Measurements from ENCODE around the gene ELAVL1. TPM values are rescaled to one million over a fixed set of nuclear protein-coding genes. Genes with fewer than 3 reads are reported as not detected.
"Not testable (repeated sequence)": the region's sequence is repeated elsewhere in the genome, so short reads cannot be mapped to it uniquely, and the experiment has no call there.

ELAVL1 gene
- total RNA-seq, 1 donor from 2014 or later: 49.7 TPM

DNA sequence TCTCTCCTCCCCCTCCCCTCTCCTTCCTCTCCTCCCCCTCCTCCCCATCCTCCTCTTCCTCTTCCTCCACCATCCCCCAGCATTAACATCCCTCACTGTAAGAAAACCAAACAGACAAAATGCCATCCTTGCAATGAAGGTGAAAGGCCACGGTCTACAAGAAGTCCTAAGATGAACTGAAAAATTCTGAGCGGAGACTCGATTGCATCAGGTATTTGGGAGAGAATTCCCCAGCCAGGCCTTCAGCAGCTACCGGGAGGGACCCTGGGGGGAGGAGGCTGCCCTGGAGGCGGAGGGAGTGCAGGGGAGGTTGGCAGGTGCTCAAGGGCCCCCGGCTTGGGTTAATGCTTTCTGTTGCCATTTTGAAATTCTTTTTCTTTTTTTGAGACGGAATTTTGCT lies 51.9 kb downstream of the ELAVL1 start:
- intact Hi-C loops (cut with DNase I): loop anchor here (10.0 kb wide), 1 partner anchor 301 kb away; no protein-coding TSS in a partner anchor
- DNase-seq (ENCODE audit: low spot score): no peak
- ATAC-seq: no peak

DNA sequence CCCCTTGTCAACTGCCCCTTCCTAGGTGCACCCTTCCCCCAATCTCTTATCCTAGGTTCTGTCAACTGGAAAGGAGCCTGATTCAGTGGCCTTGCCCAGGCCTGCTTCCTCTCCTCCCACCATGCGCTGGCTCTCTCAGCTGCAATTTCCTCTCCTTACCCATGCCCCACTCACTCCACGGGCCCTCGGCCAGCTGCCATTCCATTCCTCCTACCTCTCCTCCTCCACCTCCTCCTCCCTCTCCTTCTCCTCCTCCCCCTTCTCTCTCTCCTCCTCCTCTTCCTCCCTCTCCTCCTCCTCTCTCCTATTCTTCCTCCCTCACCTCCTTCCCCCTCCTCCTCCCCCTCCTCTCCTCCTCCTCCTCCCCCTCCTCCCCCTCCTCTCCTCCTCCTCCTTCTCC lies 52.4 kb downstream of the ELAVL1 start:
- DNase-seq (ENCODE audit: low spot score) (no peak), ATAC-seq (no peak)
- intact Hi-C loops (cut with DNase I): loop anchor here (10.0 kb wide), 1 partner anchor 302 kb away; no protein-coding TSS in a partner anchor

- ATAC-seq: no peak
- intact Hi-C loops (cut with DNase I): no loop called here
- no peak for DNase-seq (ENCODE audit: low spot score)
Measured at GRCh38 chr19:7947939-7948338, 57.5 kb downstream of the ELAVL1 start.

DNA sequence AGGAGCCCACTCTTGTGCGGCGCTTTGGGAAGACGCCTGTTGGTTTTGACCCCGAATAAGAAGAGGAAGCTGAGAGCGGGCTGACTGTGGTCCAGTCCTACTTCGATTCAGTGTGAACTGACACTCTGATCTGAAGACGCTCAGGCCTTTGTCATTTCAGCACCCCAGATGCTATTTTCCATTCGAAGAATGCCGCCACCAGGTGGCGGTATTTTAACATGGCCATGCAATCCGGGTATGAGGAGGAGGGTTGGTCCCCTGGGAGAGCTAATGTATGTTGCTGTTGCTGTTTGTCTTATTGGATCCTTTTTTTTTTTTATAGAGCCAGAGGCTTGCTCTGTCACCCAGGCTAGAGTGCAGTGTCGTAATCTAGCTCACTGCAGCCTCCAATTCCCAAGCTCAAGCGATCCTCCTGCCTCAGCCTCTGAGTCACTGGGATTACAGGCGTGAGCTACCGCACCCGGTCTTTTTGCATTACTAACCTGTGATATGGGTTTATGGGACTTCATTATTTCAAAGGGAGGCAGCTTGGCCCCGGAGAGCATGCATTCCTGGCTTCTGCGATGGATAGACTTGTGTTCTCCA lies 61.2 kb downstream of the ELAVL1 start:
- ATAC-seq (peak; percentile 75), DNase-seq (ENCODE audit: low spot score) (peak; percentile 92)
- intact Hi-C loops (cut with DNase I): no loop called here

- intact Hi-C loops (cut with DNase I): no loop called here
Measured at GRCh38 chr19:7943444-7944176, 61.8 kb downstream of the ELAVL1 start, which contains the start of gene TIMM44. Gene TIMM44, minus strand, starts transcription at chr19:7943666. Its CDS starts 15 bp downstream, at chr19:7943651.

GRCh38 chr19:7942981-7943443 lies 62.4 kb downstream of the ELAVL1 start:
- intact Hi-C loops (cut with DNase I): no loop called here
- ATAC-seq (no peak), DNase-seq (ENCODE audit: low spot score) (no peak)

More at GRCh38 chr19:7943444-7944176, 61.8 kb downstream of the ELAVL1 start, which contains the start of gene TIMM44:
- ATAC-seq: peak; percentile 99
- DNase-seq (ENCODE audit: low spot score): peak; percentile 99

- DNase-seq (ENCODE audit: low spot score) (no peak), ATAC-seq (no peak)
- intact Hi-C loops (cut with DNase I): no loop called here
Measured at GRCh38 chr19:7941895-7942596, 63.4 kb downstream of the ELAVL1 start.

GRCh38 chr19:7940841-7941240 lies 64.6 kb downstream of the ELAVL1 start:
- no peak for DNase-seq (ENCODE audit: low spot score)
- no peak for ATAC-seq
- intact Hi-C loops (cut with DNase I): no loop called here

DNA sequence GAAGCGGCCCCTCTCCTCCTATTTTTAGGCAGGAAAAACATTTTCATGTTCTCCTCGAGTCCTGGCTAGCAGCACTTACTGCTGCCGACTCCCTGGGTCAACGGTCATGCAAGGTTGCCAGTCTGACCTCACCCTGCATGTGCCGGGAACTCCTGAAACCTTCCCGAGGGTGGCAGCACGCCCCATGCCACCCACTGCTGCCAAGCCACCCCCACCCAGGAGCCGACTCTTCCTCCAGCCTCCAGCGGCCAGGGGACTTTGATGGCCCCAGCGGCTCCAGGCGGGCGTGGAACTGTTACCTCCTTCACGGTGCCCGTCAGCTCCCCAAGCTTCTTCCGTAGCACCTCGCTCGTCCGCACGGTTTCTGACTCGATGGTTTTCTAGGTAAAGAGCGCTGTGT lies 70.7 kb downstream of the ELAVL1 start:
- no peak for DNase-seq (ENCODE audit: low spot score)
- no peak for ATAC-seq
- intact Hi-C loops (cut with DNase I): no loop called here

GRCh38 chr19:7933828-7934725 lies 71.4 kb downstream of the ELAVL1 start:
- intact Hi-C loops (cut with DNase I): no loop called here
- no peak for DNase-seq (ENCODE audit: low spot score)
- no peak for ATAC-seq

DNA sequence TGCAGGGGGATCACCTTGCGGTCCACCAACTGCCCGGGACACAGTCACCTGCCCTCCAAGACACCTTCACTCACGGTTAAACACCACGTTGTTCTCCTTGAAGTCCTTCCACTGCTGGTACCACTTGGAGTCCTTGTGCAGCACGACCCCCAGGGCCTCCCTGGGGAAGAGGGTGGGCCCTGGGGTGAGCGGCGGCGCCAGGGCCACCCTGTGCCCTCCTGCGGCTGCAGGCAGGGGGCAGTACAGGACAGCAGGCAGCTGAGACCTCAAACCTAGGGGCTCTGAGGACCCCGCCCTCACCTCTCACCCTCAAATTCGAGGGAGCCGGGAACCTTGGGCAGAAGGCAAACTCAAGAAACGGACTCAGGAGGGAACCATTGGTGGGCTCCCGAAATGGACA lies 72.0 kb downstream of the ELAVL1 start:
- intact Hi-C loops (cut with DNase I): no loop called here
- DNase-seq (ENCODE audit: low spot score): no peak
- no peak for ATAC-seq

DNA sequence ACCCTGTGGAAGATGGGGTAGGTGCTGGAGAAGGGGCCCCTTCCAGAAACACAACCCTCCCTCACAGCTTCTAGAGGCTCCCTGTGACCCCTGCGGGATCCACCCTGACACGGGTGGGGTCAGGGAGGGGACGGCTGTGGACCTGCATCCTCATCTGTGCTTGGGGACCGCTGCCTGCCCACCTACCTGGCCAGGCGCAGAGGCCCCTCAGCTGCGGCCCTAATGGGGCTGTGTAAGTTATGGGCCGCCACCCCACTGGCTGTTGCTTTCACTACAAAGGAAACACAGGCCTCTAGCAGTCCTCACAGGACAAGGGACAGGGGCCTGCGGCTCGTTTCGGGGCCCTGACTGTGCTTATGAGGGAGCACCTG lies 72.5 kb downstream of the ELAVL1 start:
- ATAC-seq (no peak), DNase-seq (ENCODE audit: low spot score) (no peak)
- intact Hi-C loops (cut with DNase I): no loop called here

- intact Hi-C loops (cut with DNase I): no loop called here
Measured at GRCh38 chr19:7932276-7932929, 73.0 kb downstream of the ELAVL1 start.

DNA sequence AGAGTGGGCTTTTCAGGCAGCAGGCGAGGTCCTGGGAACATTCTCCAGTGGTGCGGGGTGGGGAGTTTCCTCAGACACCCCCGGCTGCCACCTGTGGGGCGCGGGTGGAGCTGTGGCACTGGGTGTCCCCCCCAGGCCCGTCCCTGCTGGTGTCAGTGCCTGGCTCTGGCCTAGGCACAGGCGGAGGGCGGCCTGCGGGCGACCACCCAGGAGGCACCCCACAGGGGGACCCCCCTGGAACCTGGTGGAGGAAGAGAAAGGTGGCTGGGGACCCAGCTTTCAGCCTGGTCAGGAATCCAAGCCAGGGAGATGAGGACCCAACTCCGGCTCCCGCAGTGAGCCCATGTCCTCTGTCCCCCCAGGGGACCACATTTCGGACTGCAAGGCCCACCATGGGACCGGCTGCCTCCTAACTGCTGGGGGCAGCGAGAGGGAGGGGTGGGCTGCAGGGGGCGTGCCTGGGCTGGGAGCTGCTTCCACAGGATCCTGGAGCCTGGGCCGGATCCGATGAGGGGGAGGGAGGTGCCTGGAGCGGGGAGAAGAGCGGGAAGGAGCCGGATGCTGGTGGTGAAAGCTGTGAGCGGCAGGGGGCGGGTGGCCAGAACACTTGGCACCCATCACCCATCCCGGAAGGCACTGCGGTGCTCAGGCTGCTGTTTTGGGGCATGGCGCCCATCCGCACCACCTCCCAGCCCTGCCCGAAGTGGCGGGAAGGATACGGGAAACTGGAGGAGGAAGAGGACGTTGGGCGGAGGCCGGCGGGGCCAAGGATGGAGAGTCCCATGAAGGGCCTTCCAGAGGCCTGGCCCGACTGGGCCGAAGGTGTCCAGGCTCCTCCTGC lies 74.0 kb downstream of the ELAVL1 start:
- intact Hi-C loops (cut with DNase I): no loop called here
- no peak for ATAC-seq
- no peak for DNase-seq (ENCODE audit: low spot score)

More at GRCh38 chr19:7932276-7932929, 73.0 kb downstream of the ELAVL1 start:
- DNase-seq (ENCODE audit: low spot score): no peak
- ATAC-seq: no peak

DNA sequence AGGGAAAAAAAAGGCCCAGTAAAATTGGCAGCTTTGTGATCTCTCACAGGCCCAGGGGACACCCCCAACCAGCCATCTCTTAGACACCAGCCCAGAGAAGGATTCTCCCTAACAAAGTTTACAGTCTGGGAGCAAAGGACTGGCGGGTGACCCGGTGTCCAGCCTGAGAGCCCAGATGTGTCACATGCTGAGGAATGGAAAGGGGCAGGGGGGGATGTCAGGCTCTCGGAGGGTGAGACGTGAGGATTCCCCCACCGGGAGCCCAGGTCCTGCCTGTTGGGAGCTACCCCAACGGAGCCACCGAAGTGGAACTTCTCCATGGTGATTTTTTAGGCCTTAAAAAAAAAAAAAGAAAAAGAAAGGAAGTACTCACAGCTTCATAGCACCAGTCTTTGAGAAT lies 74.7 kb downstream of the ELAVL1 start:
- intact Hi-C loops (cut with DNase I): no loop called here
- DNase-seq (ENCODE audit: low spot score) (no peak), ATAC-seq (no peak)

- intact Hi-C loops (cut with DNase I); ATAC-seq; DNase-seq (ENCODE audit: low spot score): not testable (repeated sequence)
Measured at GRCh38 chr19:7930030-7930429, 75.4 kb downstream of the ELAVL1 start.

Measured in sciatic nerve (tissue), 2 donors.